Type B pancreatic cell (in vitro differentiated cells): ENCODE measurements around the gene RPL22. TPM values are rescaled to one million over a fixed set of nuclear protein-coding genes. Genes with fewer than 3 reads are reported as not detected.
A peak's percentile ranks its signal among the peaks of the same experiment; 100 is the strongest.

Experiments used
- DNase-seq: peaks from one replicate; pipeline ENCODE4 v3.0.0; 2021; ENCODE audit warnings: mixed read lengths; ENCODE audit not compliant: unreplicated experiment; ENCODE audit errors: extremely low spot score
- H3K27ac Mint-ChIP-seq: 2 replicates; pipeline ENCODE4 v1.8.0; 2021; ENCODE audit warnings: mild to moderate bottlenecking, mixed read lengths
- H3K27me3 Mint-ChIP-seq: 2 replicates; pipeline ENCODE4 v1.8.0; 2021; ENCODE audit warnings: mixed read lengths
- H3K36me3 Mint-ChIP-seq: 2 replicates; pipeline ENCODE4 v1.8.0; 2021; ENCODE audit warnings: mixed read lengths
- H3K4me1 Mint-ChIP-seq: one replicate; pipeline ENCODE4 v1.8.0; 2021; ENCODE audit warnings: mixed read lengths; ENCODE audit not compliant: unreplicated experiment
- H3K4me3 Mint-ChIP-seq: 2 replicates; pipeline ENCODE4 v1.8.0; 2021; ENCODE audit warnings: mild to moderate bottlenecking, mixed read lengths
- H3K9me3 Mint-ChIP-seq: 2 replicates; pipeline ENCODE4 v1.8.0; 2021; ENCODE audit warnings: mixed read lengths
- CTCF ChIP-seq: fragments of 200-600 bp; sonication (generic); conservative IDR thresholded peaks from 2 replicates; pipeline ENCODE4 v1.5.0; 2021; ENCODE audit warnings: antibody characterized with exemption, mild to moderate bottlenecking
- total RNA-seq: library from RNA; stranded (reverse); gene quantifications from 2 replicates; pipeline ENCODE4 v1.2.1, GENCODE V29; 2021; ENCODE audit warnings: low replicate concordance

RPL22 gene
- total RNA-seq, 1 donor from 2014 or later, result 499 TPM

- H3K4me3 Mint-ChIP-seq, result no peak overlapping the region
- TF ChIP-seq CTCF, result no peak
- no peak overlapping the region for H3K27ac Mint-ChIP-seq
- DNase-seq, result no peak
- peaks cover 33% of the 10 kb centered on the region for H3K36me3 Mint-ChIP-seq
- H3K27me3 Mint-ChIP-seq, result peaks cover 10% of the 10 kb centered on the region
- H3K9me3 Mint-ChIP-seq, result no peaks in the 10 kb centered on the region
- H3K4me1 Mint-ChIP-seq, result peaks cover 8% of the 10 kb centered on the region
Observed at GRCh38 chr1:6188466-6188865, 10.9 kb downstream of the RPL22 start.

- Mint-ChIP-seq H3K4me1 (peaks cover 17% of the 10 kb centered on the region), H3K27ac (no peak overlapping the region), H3K27me3 (peaks cover 35% of the 10 kb centered on the region), H3K4me3 (no peak overlapping the region), H3K9me3 (no peaks in the 10 kb centered on the region), H3K36me3 (peaks cover 30% of the 10 kb centered on the region)
- peak; percentile 74 for TF ChIP-seq CTCF
- DNase-seq, result no peak
Observed at GRCh38 chr1:6185635-6186382, 13.6 kb downstream of the RPL22 start.

- no peak for TF ChIP-seq CTCF
- no peak for DNase-seq
- H3K4me1 Mint-ChIP-seq, result peaks cover 17% of the 10 kb centered on the region
Observed at GRCh38 chr1:6185151-6185550, 14.2 kb downstream of the RPL22 start.

GRCh38 chr1:6184083-6184783 is 15.2 kb downstream of the RPL22 start:
- no peaks in the 10 kb centered on the region for H3K9me3 Mint-ChIP-seq
- no peak overlapping the region for H3K27ac Mint-ChIP-seq
- H3K27me3 Mint-ChIP-seq, result peaks cover 38% of the 10 kb centered on the region
- no peak overlapping the region for H3K4me3 Mint-ChIP-seq
- H3K36me3 Mint-ChIP-seq, result peaks cover 24% of the 10 kb centered on the region
- no peak for TF ChIP-seq CTCF
- peaks cover 16% of the 10 kb centered on the region for H3K4me1 Mint-ChIP-seq
- no peak for DNase-seq

More at GRCh38 chr1:6185151-6185550, 14.2 kb downstream of the RPL22 start:
- peaks cover 29% of the 10 kb centered on the region for H3K36me3 Mint-ChIP-seq
- no peak overlapping the region for H3K4me3 Mint-ChIP-seq
- peaks cover 38% of the 10 kb centered on the region for H3K27me3 Mint-ChIP-seq
- no peaks in the 10 kb centered on the region for H3K9me3 Mint-ChIP-seq
- H3K27ac Mint-ChIP-seq, result no peak overlapping the region

GRCh38 chr1:6183520-6183989 is 15.8 kb downstream of the RPL22 start:
- Mint-ChIP-seq H3K4me1 (peaks cover 12% of the 10 kb centered on the region), H3K9me3 (no peaks in the 10 kb centered on the region), H3K4me3 (no peak overlapping the region), H3K27ac (no peak overlapping the region), H3K27me3 (peaks cover 38% of the 10 kb centered on the region), H3K36me3 (peaks cover 20% of the 10 kb centered on the region)
- TF ChIP-seq CTCF, result peak; percentile 24
- DNase-seq, result no peak
